RPMI8226 (cell line): ENCODE data around the gene CCNB2.

ENCODE experiments used
- DNase-seq: peaks from one replicate; pipeline ENCODE4 v3.0.0-alpha.2; 2015

The CCNB2 gene

GRCh38 chr15:59169251-59169708 lies 64.3 kb downstream of the CCNB2 start:
- no peak for DNase-seq

DNA sequence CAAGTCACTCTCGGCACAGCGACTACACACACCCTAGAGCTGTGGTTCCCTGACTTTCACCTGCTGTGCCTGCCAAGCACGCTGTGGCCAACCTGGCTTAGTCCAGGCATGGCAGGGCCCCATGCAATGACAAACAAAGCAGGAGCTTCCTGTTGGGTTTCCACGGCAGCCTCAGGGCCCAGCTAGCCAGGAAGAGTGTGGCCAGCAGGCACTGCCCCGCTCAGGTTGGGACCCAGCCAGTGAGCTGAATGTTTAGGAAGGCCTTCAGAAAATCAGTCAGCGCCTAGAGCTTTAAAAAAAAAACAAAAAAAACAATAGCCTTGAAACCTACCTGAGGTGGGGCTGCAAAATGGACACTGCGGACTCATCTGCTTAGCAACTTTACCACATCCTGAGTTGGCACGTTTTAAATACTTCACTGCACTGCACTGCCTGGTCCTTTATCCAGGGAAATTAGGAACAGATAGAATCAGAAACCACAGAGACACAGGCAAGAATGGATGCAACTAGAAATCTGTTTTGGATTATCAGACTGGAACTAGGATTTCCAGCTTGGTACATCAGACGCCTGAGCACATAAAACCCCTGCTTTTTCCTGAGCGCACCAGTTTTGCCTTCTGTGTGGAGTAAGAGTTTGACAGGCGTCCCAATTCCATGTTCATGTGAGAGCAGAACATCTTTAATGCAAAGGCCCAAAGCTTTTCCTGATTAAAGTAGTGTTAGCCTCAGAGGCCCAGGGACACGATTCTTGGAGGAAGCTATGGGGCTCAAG lies 65.5 kb downstream of the CCNB2 start:
- peak; percentile 15 for DNase-seq

GRCh38 chr15:59171067-59171397 lies 66.1 kb downstream of the CCNB2 start:
- DNase-seq = no peak

DNA sequence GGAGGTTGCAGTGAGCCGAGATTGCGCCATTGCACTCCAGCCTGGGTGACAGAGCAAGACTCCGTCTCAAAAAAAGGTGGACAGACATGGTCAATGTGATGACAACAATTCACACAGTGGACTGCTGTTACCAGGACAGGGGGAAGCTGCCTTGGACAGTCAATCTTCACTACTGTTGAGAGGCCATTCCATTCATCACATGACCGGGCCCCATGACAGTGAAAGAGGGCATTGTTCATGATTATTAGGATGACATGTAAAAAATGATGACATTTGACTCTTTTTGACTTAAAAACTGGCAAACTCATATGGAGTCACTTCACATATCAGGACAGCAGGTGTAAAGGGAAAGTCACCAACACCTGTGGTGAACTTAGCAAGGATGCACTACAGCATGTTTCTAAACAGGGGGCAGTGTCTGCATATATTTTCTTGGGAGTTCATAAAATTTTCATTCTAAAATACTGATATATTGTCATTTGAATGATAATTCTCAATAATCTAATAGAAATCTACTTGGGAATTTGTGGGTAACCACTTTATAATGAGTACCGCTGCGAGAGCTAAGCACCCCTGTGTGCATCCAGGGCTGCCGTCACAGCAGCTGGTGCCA lies 67.4 kb downstream of the CCNB2 start:
- DNase-seq = peak; percentile 36

- DNase-seq = no peak
Observed at GRCh38 chr15:59173194-59173593, 68.2 kb downstream of the CCNB2 start.

DNA sequence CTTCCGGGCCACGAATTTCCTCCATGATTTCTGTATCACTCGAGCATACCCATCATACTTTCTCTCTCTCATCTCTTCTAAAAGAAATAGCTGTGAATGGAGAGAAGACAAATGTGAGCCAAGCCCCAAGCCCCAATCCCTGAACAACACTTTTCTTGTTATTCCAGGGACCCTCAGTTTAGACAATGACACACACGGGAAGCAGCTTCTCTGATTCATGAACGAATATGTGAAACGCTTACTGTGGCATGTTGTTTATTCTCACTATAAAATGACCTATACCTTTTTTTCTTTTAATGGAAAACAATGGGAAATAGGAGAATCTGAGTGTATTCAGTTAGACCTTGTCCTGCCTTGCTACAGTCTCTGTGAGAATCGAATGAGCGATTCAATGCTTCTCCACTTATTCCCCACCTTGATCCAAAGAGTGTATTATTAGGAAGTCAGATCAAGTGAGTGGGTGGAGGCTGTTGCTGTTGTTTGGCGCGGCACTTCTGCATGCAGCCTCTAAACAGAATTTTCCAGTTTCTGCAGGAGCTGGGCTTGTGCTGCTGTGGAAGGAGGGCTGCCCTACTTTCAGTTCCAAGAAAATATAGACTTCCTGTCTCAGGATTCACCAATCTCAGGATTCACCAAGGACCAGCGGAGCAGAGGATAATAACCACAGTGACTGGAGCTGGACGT lies 69.3 kb downstream of the CCNB2 start:
- no peak for DNase-seq
